NCI-H146 (cell line): Measurements from ENCODE around the gene CIART.
"Not testable (repeated sequence)": the region's sequence is repeated elsewhere in the genome, so short reads cannot be mapped to it uniquely, and the experiment has no call there.

Source experiments
- DNase-seq: peaks from one replicate; lab custom pipeline; 2025; lab: John Stamatoyannopoulos, UW

CIART gene

DNA sequence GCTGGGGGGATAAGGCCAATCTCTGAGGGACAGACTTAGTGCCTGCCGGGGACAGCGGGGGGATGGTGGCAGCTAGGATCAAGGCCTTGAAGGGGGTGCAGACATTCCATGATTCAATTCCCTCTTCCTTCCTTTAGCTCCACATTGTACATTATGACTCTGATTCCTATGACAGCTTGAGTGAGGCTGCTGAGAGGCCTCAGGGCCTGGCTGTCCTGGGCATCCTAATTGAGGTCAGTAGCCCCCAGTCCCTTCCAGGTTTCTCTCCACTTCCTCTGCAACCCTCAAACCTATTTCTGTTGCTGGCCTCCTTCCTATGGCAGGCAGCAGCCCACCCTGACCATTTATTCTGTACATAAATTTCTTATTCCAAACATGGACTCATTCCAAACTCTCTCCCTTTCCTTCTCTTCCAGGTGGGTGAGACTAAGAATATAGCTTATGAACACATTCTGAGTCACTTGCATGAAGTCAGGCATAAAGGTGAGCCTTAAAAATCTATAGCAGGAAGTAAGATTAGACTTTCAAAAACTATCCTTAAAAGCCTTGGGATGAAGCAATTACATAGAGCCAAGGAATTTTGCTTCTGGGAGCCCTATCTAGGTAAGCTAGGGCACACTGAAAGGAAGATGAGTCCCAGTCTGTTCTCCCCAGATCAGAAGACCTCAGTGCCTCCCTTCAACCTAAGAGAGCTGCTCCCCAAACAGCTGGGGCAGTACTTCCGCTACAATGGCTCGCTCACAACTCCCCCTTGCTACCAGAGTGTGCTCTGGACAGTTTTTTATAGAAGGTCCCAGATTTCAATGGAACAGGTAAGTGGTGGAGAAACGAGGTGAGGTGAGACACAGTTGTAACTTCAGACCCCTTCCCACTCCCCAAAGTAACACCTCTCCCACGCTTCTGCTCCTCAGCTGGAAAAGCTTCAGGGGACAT, 19.7 kb upstream of the CIART start:
- DNase-seq = no peak

DNA sequence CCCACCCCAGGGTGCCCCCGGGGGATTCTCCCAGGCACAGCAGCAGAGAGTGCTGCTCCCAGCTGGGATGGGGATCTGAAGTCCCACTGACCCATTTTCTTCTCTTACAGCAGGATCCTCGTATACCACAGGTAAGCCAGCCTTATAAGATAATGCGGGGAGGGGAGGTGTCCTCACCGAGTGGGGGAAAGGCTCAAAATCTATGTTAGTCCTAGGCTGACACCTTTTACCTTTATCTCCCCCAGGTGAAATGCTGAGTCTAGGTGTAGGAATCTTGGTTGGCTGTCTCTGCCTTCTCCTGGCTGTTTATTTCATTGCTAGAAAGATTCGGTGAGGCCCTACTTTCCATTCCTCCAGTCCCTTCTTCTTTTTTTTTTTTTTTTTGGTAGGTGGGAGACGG, 18.8 kb upstream of the CIART start:
- no peak for DNase-seq

DNA sequence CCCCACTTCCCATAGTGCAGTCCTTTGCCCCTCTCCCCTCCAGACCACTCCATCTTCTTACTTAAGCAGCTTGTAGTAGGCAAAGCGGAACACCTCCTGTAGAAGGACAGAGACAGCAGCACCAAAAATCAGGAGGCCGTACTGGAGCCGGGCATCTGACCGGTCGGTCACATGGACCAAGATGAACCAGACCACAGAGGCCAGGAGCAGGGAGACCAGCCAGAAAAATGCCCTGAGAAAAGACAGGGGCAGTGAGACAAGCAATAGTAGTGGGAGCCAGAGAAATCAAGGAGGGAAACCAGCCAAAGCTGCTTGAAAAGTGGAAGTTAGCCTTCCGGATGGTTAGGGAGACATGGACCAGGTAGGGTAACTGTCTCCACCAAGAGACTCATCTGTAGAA, 14.5 kb upstream of the CIART start:
- DNase-seq = no peak

DNA sequence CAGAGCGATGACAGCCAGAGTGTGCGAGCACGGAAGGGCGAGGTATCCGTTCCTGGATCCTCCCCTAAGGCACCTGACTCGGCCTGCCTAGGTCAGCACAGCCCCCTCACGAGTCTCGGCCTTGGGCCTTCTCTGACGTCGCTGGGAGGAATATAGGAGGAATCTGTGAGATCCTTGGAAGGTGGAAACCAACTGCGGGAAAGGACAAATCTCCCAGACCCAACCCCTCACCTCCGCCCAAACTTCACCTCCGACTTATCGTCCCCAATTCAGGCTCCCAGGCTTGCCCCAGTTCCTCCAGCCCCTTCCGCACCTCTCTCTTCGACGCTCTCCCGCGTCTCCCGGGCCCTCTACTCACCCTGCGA, 14.0 kb upstream of the CIART start:
- DNase-seq = peak; percentile 19

DNA sequence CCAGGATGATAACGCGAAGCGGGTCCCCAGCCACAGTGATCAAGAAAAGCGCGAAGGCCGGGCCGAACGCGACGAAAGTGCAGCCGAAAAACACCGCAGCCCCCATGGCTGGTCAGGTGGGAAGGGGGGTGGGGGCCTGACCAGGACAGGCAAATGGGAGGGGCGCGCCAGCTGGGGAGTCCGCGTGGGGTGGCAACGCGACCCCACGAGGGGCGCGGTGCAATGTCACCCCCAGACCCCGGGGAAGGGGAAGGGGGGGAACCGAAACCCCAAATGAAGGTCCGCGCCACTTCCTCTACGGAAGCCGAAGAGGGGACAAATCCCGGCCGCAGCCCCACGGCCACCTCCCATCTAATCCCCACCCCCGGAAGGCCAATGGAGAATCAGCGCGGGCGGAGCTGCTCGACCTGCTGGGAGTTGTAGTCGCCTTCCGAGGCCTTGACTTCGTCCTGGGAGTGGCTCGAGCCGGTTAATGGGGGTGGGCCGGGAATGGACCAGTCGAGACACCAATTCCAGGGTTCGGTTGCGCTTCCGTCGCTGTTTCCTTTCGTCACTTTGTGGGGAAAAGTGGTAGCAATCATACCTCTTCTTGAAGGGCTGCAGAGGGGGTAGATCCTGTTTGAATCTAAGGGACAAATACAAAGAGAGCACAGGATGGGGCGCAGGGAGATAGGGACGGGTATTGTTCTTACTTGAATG, 13.5 kb upstream of the CIART start, which contains the start of gene APH1A:
Gene APH1A, minus strand, starts transcription at position 312 of the 699 bp plus-strand sequence. Its CDS starts 206 bp downstream, at position 106.
- DNase-seq = peak; percentile 97

DNA sequence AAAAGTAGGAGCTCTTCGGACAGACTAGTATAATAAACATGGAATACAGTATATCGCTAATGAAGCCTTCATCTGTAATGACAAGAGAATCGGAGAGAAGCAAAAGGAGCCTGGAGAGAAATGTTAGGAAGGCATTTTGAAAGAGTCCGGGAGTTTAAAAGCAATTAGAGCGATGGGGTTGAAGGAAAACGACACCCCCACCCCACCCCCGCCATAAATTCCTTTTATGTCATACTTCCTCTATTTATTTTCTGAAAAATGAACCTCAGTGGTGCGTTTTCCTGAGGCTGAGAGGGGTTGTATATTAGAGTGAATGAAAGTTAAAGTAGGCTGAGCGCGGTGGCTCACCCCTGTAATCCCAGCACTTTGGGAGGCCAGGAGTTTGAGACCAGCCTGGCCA, 12.9 kb upstream of the CIART start:
- no peak for DNase-seq

DNA sequence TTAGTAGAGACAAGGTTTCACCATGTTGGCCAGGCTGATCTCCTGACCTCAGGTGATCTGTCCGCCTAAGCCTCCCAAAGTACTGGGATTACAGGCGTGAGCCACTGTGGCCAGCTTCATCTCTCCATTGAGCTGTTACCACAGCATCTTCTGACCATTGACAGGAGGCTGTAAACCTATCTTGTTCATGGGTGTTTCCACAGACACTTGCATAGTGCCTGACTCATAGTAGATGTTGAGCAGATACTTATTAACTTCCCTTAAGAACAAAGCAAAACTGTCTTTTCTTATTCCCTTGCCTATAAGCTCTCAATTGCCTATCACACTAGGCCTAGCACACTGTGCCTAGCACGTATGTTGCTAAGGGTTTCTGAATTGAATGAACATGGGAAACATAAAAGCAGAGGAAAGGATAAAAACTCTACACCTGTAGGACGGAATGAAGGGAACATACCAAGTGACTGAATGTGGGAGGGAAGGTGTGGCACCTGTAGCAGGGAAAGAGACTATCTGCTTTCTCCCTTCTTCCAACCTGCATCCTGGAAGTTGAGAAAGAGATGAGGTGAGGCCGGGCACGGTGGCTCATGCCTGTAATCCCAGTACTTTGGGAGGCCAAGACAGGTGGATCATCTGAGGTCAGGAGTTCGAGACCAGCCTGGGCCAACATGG, 10.9 kb upstream of the CIART start:
- no peak for DNase-seq

DNA sequence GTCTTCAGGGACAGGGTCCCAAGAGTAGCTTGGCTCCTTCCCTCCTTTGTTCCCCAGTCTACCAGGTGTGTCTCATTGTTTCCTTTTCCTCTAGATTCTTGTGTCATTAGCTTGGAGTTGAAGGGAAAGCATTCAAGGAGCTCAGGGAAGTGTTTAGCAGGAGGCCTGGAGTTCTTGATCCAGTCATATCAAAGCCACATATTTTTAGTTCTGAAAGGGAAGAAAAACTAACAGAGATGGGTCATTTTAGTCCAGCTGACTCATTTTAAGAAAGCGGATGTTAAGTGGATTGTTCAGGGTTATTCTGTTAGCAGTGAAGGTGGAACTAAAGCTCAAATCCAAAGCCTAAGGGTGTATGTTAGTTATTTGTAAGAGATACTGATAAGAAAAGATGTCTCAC, 9.0 kb upstream of the CIART start:
- DNase-seq = no peak

DNA sequence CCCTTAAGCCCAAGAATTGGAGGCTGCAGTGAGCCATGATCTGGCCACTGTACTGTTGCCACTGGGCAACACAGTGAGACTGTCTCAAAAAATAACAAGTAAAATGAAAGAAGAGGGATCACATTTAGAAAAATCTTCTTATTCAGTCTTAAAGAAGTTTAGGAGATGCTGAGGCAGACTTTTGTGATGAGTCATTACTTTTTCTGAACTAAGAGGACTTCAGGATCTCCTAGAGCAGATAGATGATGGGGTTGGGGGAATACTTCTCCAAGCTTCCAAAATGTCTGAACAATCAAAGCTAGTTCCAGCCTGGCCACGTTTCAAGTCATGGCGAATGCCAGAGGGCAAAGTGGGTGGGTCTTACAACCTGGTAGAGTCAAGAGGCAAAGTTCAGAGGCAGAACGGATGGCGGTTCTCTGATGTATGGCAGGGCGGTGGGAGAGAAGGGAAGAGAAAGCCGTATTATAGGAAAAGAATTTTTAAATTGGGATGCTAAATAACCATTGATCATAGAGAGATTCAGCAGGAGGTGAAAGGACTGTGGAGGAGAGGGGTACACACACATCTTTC, 2.1 kb upstream of the CIART start:
- no peak for DNase-seq

DNA sequence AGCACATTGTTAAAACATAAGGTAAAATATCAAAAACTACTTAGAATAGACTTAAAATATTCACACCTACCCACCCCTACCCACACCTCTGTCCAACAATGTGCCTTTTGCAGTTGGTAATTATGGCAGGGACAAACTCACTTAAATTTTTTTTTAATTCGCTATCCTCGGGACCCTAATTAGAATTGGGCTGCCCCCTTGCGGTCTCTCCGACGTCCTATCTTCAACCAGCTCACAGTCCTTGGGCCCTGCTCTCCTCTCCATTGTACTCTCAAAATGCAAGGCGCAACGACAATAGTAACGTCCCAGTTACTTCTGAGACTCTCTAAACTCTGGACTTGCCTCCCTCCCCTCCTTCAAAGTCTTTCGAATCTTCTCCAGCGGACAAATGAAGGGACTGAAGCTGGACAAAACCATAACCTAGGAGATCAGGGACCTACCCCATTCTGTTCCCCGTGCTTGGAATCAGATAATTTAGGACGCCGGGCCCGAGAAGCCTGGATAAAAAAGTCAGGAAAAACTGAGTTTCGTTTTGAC, 1.1 kb upstream of the CIART start:
- DNase-seq = peak; percentile 71

DNA sequence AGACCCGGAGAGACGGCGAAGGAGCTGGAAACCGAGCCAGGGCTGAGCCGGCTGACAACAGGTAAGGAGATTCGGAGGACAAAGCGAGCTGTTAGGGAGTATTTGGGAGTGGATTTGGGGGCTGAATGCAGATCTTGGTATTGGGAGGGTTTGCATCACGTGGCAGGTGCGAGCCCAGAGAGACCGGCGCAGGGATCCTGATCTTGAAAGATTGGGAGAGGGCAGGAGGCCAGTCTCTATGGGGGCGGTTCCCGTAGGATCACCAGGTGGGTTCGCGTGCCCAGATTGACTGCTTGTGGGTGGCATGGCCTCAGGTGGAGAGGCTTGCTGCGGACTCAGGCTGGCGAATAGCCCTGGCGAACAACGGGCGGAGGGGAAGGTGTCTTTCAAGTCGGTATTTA, 204 bp downstream of the CIART start:
- DNase-seq = peak; percentile 78

DNA sequence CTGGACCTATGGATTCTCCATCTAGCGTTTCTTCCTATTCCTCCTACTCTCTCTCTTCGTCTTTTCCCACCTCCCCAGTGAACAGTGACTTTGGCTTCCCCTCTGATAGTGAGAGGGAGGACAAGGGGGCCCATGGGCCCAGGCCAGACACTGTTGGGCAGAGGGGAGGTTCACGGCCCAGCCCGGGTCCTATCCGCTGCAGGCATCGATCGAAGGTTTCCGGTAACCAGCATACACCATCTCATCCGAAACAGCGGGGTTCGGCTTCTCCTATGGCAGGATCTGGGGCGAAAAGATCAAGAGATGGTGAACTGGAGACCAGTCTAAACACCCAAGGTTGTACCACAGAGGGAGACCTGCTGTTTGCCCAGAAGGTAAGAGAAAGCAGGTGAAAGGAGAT, 906 bp downstream of the CIART start:
- no peak for DNase-seq

DNA sequence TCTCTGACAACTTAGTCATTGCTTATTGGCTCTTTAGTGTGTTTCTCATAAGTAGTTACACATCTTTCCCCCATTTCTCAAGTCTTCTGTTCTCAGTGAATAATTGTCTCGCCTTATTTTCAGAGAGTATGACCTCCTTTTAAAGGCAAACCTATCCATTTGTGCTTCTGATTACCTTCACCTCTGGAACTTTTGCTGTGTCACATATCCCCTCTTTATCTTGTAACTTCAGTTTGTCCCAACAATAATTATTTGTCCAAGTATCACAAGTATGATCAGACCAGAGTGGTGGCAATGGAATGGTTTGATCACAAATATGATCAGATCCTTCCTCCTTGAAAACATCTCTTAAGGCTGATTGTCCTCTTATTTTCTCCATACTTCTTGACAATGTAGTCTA, 6.0 kb downstream of the CIART start:
- no peak for DNase-seq

DNA sequence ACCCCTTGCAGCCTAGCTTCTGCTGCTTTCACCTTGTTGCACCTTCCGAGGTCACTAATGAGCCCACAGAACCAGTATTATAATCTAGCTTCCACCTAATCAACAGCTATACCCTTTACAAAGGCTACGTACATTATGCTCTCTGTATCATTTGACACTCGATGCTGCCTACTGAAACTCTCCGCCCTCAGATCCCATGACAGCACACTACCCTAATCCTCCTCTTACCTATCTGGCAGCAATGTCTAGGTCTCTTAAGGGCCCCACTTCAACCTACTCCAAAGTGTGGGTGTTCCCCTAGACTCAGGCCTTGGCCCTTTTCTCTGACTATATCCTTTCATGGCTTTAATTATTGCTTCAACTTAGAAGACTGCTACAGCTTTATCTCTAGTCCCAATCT, 6.5 kb downstream of the CIART start:
- DNase-seq = no peak

DNA sequence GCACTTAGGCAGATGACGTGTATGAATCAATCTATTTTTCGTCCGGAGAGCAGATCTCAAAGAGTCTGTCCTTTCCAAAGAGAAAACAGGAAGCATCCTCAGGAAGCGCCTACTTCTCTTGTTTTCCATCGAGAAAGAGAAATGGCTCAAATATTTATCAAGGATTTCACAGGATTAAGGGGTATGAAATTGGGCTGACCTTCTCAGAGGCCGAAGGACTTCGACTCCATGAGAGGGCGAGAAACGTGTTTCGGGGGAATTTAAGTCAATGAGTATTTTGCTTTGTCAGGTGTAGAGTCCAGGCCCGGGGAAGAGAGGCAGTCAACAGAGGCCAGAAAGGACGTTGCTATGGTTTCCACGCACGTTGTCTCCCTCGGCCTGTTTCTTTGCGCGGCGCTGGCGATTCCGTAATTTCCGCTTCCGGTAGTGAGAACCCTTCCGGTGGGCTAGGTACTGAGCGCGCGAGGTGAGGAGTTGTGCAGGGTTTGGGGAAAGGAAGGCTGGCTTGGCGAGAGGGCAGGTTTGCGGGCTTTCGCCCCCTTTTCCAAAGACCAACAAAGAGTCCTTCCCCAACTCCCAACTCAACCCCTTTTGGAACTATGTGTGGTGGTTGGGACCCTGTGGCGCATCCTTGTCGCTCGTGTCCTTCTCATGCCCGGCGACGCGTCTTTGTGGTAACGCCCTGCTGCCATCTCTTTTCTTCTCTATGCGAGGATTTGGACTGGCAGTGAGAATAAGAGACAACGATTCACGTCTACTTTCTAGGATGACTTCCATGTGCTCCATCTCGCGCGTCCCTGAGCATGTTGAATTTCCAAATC, 11.3 kb downstream of the CIART start, which contains the start of gene MRPS21:
Gene MRPS21, plus strand, starts transcription at position 429 of the 821 bp plus-strand sequence. CDS start 506 bp downstream, outside the sequence.
- peak; percentile 93 for DNase-seq

DNA sequence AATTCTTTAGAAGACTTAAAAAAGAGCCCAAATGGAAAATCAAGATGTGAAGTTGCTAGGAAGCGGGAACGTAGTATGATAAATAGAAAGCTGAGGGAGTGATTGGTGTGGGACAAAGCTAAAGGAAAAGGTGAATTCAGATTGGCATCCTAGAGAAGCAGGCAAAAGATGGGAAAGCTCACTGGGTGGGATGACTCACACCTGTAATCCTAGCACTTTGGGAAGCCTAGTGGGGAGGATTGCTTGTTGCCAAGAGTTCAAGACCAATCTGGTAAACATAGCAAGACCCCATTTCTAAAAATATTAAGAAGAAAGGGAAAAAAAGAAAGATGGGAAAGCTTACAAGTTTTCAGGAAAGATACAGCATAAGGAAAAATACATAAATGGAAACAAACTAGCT, 13.1 kb downstream of the CIART start:
- no peak for DNase-seq

DNA sequence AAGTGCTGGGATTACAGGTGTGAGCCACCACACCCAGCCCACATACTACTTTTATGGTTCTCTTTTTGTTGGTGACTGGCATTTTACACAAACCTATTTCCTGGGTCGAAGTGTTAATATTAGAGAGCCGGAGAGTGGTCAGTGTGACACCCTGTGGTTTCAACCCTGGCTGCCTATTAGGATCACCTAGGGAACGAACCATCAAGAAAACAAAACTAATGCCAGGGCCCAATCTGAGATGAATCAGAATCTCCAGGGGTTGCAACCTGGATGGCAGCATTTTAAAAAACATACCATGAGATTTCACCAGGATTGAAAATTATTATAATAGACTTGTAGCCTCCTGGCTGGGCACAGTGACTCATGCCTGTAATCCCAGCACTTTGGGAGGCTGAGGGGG, 17.4 kb downstream of the CIART start:
- DNase-seq = no peak

DNA sequence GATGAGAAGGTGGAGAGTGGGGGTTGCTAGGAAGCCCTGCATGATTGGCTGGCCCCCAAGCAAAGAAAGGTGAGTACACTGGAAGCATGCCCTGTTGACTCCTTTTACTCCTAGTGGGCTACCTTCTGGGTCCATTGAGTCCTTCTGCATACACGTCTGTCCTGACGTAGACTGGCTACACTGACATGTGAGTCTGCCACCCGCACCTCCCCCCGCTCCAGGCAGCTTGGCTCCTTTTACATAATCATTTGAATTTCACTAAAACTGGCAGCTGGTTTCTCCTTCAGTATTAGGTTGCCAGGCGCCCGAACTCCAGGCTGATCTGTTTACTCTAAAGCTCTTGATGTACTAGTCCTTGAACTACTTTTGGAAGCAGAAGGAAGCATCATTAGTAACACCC, 20.0 kb downstream of the CIART start:
- no peak for DNase-seq

DNA sequence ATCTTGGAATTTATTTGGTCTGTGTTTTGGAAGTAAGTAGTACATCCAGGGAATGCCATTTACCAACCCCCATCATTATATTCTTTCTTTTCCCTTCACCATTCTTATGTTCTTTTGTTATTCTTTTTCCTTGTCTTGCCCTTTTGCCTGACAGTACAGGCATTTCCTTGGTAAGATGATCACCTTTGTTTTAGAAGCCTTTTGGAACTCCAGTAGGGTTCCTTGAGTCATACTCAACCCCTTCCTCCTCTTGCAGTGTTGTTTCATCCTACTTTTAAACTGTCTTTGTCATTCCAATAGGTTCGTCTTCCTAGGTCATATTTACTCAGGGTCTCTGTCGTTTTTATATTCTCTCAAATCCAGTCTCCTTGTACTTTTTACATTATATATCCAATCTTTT, 20.5 kb downstream of the CIART start:
- DNase-seq = no peak

DNA sequence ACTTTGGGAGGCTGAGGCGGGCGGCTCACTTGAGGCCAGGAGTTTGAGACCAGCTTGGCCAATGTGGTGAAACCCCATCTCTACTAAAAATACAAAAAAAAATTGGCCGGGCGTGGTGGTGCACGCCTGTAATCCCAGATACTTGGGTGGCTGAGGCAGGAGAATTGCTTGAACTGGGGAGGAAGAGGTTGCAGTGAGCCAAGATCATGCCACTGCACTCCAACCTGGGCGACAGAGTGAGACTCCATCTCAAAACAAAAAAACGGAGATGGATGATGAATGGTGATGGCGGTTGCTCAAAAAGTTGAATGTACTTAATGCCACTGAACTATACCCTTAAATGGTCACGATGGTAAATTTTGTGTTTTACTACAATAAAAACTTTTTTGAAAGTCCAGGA, 26.2 kb downstream of the CIART start:
- not testable (repeated sequence) for DNase-seq
